Epithelial cell of proximal tubule (primary cell): ENCODE measurements around the gene SKIL. TPM values are rescaled to one million over a fixed set of nuclear protein-coding genes. Genes with fewer than 3 reads are reported as not detected.

Experiments used
- DNase-seq: peaks from one replicate; pipeline ENCODE4 v3.0.0-alpha.2; 2011; ENCODE audit warnings: low read depth
- H3K4me3 ChIP-seq: 2 replicates; pipeline ENCODE4 v1.5.1; 2011; ENCODE audit warnings: low read depth, mild to moderate bottlenecking, low read length
- total RNA-seq: library from RNA; depleted of rRNA; stranded (reverse); fragments of >200 nt; gene quantifications from 2 replicates; pipeline ENCODE4 v1.2.3, GENCODE V29; 2015
- TF ChIP-seq, protein P1 (sequence below): conservative IDR thresholded peaks from 2 replicates; pipeline ENCODE4 v1.5.1; 2012; ENCODE audit warnings: low read depth, mild to moderate bottlenecking, low read length

SKIL gene
- total RNA-seq, 1 donor from 2014 or later, result 25.1 TPM

DNA sequence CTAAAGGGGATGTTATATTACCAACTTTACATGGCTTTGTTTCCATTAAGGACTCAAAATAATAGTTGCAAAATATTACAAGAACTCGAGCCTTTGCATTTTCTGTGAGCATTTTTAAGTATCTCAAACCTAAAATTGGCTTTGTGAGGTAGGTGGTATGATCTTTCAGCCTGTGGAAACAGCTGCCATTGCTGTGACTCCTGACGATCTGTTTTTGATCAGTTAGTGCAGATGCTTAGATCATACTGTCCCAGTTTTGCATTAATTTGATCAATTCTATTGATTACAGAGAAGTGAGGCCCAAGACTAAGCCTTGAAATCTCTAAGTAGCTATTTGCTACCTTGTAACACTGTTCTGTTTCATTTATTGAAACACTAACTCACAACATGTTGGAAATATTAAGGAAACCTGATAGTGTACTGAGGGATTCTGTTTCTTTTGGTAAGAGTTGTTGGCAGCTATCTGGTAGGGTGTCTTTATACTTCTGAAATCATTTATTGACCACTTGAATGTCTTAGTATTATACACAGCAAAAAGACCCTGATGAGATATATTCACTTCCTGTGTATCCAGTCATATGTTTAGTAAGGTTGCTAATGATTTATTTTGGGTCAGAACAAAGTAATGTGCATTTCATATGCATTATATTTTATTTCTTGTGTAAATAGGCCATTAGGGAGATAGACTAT, 14.8 kb downstream of the SKIL start:
- TF ChIP-seq, protein P1, sequence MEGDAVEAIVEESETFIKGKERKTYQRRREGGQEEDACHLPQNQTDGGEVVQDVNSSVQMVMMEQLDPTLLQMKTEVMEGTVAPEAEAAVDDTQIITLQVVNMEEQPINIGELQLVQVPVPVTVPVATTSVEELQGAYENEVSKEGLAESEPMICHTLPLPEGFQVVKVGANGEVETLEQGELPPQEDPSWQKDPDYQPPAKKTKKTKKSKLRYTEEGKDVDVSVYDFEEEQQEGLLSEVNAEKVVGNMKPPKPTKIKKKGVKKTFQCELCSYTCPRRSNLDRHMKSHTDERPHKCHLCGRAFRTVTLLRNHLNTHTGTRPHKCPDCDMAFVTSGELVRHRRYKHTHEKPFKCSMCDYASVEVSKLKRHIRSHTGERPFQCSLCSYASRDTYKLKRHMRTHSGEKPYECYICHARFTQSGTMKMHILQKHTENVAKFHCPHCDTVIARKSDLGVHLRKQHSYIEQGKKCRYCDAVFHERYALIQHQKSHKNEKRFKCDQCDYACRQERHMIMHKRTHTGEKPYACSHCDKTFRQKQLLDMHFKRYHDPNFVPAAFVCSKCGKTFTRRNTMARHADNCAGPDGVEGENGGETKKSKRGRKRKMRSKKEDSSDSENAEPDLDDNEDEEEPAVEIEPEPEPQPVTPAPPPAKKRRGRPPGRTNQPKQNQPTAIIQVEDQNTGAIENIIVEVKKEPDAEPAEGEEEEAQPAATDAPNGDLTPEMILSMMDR, result no peak
- no peak overlapping the region for H3K4me3 ChIP-seq
- no peak for DNase-seq

- TF ChIP-seq, protein P1, result no peak
- DNase-seq, result no peak
- H3K4me3 ChIP-seq, result no peak overlapping the region
Observed at GRCh38 chr3:170383567-170383966, 26.1 kb downstream of the SKIL start.

- DNase-seq, result no peak
- H3K4me3 ChIP-seq, result no peak overlapping the region
- TF ChIP-seq, protein P1, result no peak
Observed at GRCh38 chr3:170386468-170386867, 29.0 kb downstream of the SKIL start.

- TF ChIP-seq, protein P1, result no peak
- no peak overlapping the region for H3K4me3 ChIP-seq
- no peak for DNase-seq
Observed at GRCh38 chr3:170387950-170388349, 30.4 kb downstream of the SKIL start.

DNA sequence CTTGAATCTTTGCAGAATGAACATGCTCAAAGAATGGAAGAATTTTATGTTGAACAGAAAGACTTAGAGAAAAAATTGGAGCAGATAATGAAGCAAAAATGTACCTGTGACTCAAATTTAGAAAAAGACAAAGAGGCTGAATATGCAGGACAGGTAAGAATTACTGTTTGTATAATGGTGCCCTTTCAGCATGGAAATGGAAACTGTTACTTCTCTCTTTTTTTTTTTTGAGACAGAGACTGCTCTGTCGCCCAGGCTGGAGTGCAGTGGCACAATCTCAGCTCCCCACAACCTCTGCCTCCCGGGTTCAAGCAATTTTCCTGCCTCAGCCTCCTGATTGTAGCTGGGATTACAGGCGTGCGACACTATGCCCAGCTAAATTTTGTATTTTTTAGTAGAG, 33.6 kb downstream of the SKIL start:
- no peak overlapping the region for H3K4me3 ChIP-seq
- DNase-seq, result no peak
- TF ChIP-seq, protein P1, result no peak

DNA sequence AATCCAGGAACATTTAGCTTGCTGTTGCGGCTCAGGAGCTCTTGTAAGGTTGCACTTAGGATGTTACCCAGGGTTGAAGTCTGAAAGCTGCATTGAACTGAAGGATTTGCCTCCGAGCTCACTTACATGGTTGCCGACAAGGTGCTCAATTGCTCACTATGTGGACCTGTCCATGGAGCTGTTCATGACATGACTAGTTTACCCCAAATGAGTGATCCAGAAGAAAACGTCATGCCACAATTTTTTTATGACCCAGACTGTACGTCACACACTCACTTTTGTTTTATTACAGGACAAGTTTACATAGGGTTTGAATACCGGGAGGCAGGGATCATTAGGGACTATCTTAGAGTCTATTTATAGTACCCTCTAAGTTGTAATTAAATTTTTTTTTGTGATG, 40.2 kb downstream of the SKIL start:
- H3K4me3 ChIP-seq, result no peak overlapping the region
- TF ChIP-seq, protein P1, result no peak
- DNase-seq, result no peak

DNA sequence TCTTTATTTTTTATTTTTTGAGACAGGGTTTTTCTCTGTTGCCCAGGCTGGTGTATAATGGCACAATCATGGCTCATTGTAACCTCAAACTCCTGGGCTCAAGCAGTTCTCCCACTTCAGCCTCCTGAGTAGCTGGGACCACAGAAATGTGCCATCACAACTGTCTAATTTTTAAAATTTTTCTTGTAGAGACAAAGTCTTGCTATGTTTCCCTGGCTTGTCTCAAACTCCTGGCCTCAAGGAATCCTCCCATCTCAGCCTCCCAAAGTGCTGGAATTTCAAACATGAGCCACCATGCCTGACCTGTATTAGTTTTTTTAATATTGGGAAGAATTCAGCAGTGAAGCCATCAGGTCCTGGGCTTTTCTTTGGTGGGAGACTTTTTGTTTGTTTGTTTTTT, 47.6 kb downstream of the SKIL start:
- no peak for DNase-seq
- H3K4me3 ChIP-seq, result no peak overlapping the region
- TF ChIP-seq, protein P1, result no peak
